ENCODE data around the gene TMEM72. TPM values are rescaled to one million over a fixed set of nuclear protein-coding genes. Genes with fewer than 3 reads are reported as not detected.

TMEM72 gene
- total RNA-seq, 1 experiment from 2014 or later = not detected

GRCh38 chr10:44888886-44889285 lies 22.3 kb upstream of the TMEM72 start:
- Mint-ChIP-seq H3K27ac (ENCODE audit: unreplicated experiment) (no peak overlapping the region), H3K36me3 (ENCODE audit: insufficient read depth, unreplicated experiment) (peaks cover 6% of the 10 kb centered on the region), H3K4me3 (ENCODE audit: unreplicated experiment) (no peak overlapping the region), H3K9me3 (ENCODE audit: unreplicated experiment) (no peaks in the 10 kb centered on the region), H3K4me1 (ENCODE audit: low read depth, unreplicated experiment) (no peaks in the 10 kb centered on the region), H3K27me3 (ENCODE audit: insufficient read depth, unreplicated experiment) (peaks cover 17% of the 10 kb centered on the region)
- Histone ChIP-seq H3K27me3 (replicated peaks; ENCODE audit: control insufficient read depth, insufficient read depth, low read length) (no peaks in the 10 kb centered on the region), H3K4me1 (no peaks in the 10 kb centered on the region), H3K36me3 (ENCODE audit: control insufficient read depth, insufficient read depth, low read length) (no peaks in the 10 kb centered on the region), H3K9me3 (no peaks in the 10 kb centered on the region), H3K4me3 (ENCODE audit: low read depth, low read length) (no peak overlapping the region)
- POLR2A ChIA-PET = no interaction called here
- intact Hi-C loops (cut with micrococcal nuclease; ENCODE audit: unreplicated experiment) = no loop called here
- DNase-seq = no peak
- CTCF ChIA-PET = no interaction called here
- TF ChIP-seq CTCF (IDR thresholded peaks at IDR 0.05; ENCODE audit: insufficient read depth in 1 of 2, low read depth in 1 of 2, low read length in 1 of 2, severe bottlenecking in 1 of 2, unreplicated experiment in 1 of 2) = no peak
- no TSS peak for BruUV-seq (replicated peaks)

GRCh38 chr10:44889834-44890233 lies 21.3 kb upstream of the TMEM72 start:
- H3K9me3 Mint-ChIP-seq (ENCODE audit: unreplicated experiment) = no peaks in the 10 kb centered on the region
- POLR2A ChIA-PET = no interaction called here
- no peaks in the 10 kb centered on the region for H3K9me3 ChIP-seq
- no peak overlapping the region for H3K27ac Mint-ChIP-seq (ENCODE audit: unreplicated experiment)
- no peaks in the 10 kb centered on the region for H3K27me3 ChIP-seq (replicated peaks; ENCODE audit: control insufficient read depth, insufficient read depth, low read length)
- H3K4me3 Mint-ChIP-seq (ENCODE audit: unreplicated experiment) = no peak overlapping the region
- no peak for TF ChIP-seq CTCF (IDR thresholded peaks at IDR 0.05; ENCODE audit: insufficient read depth in 1 of 2, low read depth in 1 of 2, low read length in 1 of 2, severe bottlenecking in 1 of 2, unreplicated experiment in 1 of 2)
- H3K36me3 Mint-ChIP-seq (ENCODE audit: insufficient read depth, unreplicated experiment) = peaks cover 6% of the 10 kb centered on the region
- intact Hi-C loops (cut with micrococcal nuclease; ENCODE audit: unreplicated experiment) = no loop called here
- BruUV-seq (replicated peaks) = no TSS peak
- no peaks in the 10 kb centered on the region for H3K4me1 Mint-ChIP-seq (ENCODE audit: low read depth, unreplicated experiment)
- no peaks in the 10 kb centered on the region for H3K4me1 ChIP-seq
- CTCF ChIA-PET = interaction anchor here (0.6 kb wide), 1 partner anchor 27 kb away, joined by 3 read pairs; no protein-coding TSS in a partner anchor
- peaks cover 15% of the 10 kb centered on the region for H3K27me3 Mint-ChIP-seq (ENCODE audit: insufficient read depth, unreplicated experiment)
- H3K4me3 ChIP-seq (ENCODE audit: low read depth, low read length) = no peak overlapping the region
- no peaks in the 10 kb centered on the region for H3K36me3 ChIP-seq (ENCODE audit: control insufficient read depth, insufficient read depth, low read length)
- DNase-seq = no peak

- H3K27me3 ChIP-seq (replicated peaks; ENCODE audit: control insufficient read depth, insufficient read depth, low read length) = no peaks in the 10 kb centered on the region
- H3K36me3 ChIP-seq (ENCODE audit: control insufficient read depth, insufficient read depth, low read length) = no peaks in the 10 kb centered on the region
- Mint-ChIP-seq H3K36me3 (ENCODE audit: insufficient read depth, unreplicated experiment) (peaks cover 6% of the 10 kb centered on the region), H3K4me1 (ENCODE audit: low read depth, unreplicated experiment) (no peaks in the 10 kb centered on the region), H3K9me3 (ENCODE audit: unreplicated experiment) (no peaks in the 10 kb centered on the region), H3K4me3 (ENCODE audit: unreplicated experiment) (no peak overlapping the region), H3K27me3 (ENCODE audit: insufficient read depth, unreplicated experiment) (peaks cover 16% of the 10 kb centered on the region), H3K27ac (ENCODE audit: unreplicated experiment) (no peak overlapping the region)
- no peak for TF ChIP-seq CTCF (IDR thresholded peaks at IDR 0.05; ENCODE audit: insufficient read depth in 1 of 2, low read depth in 1 of 2, low read length in 1 of 2, severe bottlenecking in 1 of 2, unreplicated experiment in 1 of 2)
- no peak overlapping the region for H3K4me3 ChIP-seq (ENCODE audit: low read depth, low read length)
- ChIA-PET CTCF (interaction anchor here (0.5 to 1.0 kb wide), 2 partner anchors 32 to 525 kb away, joined by 3 read pairs; no protein-coding TSS in a partner anchor), POLR2A (no interaction called here)
- no peak for DNase-seq
- no peaks in the 10 kb centered on the region for H3K9me3 ChIP-seq
- intact Hi-C loops (cut with micrococcal nuclease; ENCODE audit: unreplicated experiment) = no loop called here
- no peaks in the 10 kb centered on the region for H3K4me1 ChIP-seq
- BruUV-seq (replicated peaks) = no TSS peak
These were observed 20.2 kb upstream of the TMEM72 start for GRCh38 chr10:44890696-44891563.
